Ascending aorta (tissue), 2 donors: Measurements from ENCODE around the gene DARS1. TPM values are rescaled to one million over a fixed set of nuclear protein-coding genes. Genes with fewer than 3 reads are reported as not detected.

Source experiments
- DNase-seq, 2 donors: peaks; one replicate each; pipeline ENCODE4 v3.0.0-alpha.2; 2019; ENCODE audit warnings: low spot score in 2 of 2
- H3K27ac ChIP-seq, 2 donors: fragments of 200-600 bp; sonication (generic); one replicate each; pipeline ENCODE4 v1.5.1; 2016 to 2017; ENCODE audit warnings: mild to moderate bottlenecking in 1 of 2
- H3K27me3 ChIP-seq: fragments of 200-600 bp; sonication (generic); one replicate; pipeline ENCODE4 v1.5.1; 2017
- H3K36me3 ChIP-seq, 2 donors: fragments of 200-600 bp; sonication (generic); one replicate each; pipeline ENCODE4 v1.5.1; 2016
- H3K4me1 ChIP-seq, 2 donors: fragments of 200-600 bp; sonication (generic); one replicate each; pipeline ENCODE4 v1.5.1; 2016 to 2017; ENCODE audit warnings: mild to moderate bottlenecking in 1 of 2
- H3K4me3 ChIP-seq, 2 donors: fragments of 200-600 bp; sonication (generic); one replicate each; pipeline ENCODE4 v1.5.1; 2016 to 2017; ENCODE audit warnings: mild to moderate bottlenecking in 1 of 2
- H3K9me3 ChIP-seq, 2 donors: fragments of 200-600 bp; sonication (generic); one replicate each; pipeline ENCODE4 v1.5.1; 2016
- intact Hi-C: fragments of 100-400 bp; cut with DNase I; formaldehyde crosslinking; loops from one replicate; pipeline ENCODE4 v1.15.1; 2023
- total RNA-seq: library from RNA; depleted of rRNA; stranded (reverse); fragments of >200 nt; gene quantifications from one replicate; pipeline ENCODE4 v1.1.0, GENCODE V29; 2016
- TF ChIP-seq, protein P1 (sequence below), 3 experiments: fragments of 200-600 bp in 2 of 3; fragments of 450-650 bp in 1 of 3; sonication (generic) in 2 of 3; IDR thresholded peaks; one replicate each; pipeline ENCODE4 v1.5.1; 2016 to 2019; ENCODE audit warnings: antibody characterized with exemption in 3 of 3, mild to moderate bottlenecking in 1 of 3, moderate library complexity in 1 of 3

DARS1 gene
- total RNA-seq, 1 donor from 2014 or later: 11.6 TPM

DNA sequence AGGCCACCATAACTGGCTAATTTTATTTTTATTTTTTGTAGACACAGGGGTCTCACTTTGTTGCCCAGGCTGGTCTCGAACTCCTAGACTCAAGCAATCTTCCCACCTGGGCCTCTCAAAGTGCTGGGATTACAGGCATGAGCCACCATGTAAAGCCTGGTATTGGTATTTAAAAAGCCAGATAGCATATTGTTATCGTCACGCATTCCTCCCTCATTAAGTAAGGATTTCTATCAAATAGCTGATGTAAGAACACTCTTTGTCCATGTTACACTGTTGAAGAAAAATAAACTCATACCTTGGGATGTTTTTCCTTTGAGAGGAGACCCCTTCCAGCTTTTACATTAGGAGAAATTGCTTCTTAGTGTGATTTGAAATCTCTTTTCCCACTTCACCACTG is 39.2 kb upstream of the DARS1 start:
- TF ChIP-seq, protein P1, sequence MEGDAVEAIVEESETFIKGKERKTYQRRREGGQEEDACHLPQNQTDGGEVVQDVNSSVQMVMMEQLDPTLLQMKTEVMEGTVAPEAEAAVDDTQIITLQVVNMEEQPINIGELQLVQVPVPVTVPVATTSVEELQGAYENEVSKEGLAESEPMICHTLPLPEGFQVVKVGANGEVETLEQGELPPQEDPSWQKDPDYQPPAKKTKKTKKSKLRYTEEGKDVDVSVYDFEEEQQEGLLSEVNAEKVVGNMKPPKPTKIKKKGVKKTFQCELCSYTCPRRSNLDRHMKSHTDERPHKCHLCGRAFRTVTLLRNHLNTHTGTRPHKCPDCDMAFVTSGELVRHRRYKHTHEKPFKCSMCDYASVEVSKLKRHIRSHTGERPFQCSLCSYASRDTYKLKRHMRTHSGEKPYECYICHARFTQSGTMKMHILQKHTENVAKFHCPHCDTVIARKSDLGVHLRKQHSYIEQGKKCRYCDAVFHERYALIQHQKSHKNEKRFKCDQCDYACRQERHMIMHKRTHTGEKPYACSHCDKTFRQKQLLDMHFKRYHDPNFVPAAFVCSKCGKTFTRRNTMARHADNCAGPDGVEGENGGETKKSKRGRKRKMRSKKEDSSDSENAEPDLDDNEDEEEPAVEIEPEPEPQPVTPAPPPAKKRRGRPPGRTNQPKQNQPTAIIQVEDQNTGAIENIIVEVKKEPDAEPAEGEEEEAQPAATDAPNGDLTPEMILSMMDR (IDR thresholded peaks at IDR 0.05): no peak
- no peaks in the 10 kb centered on the region for H3K27me3 ChIP-seq
- no peaks in the 10 kb centered on the region for H3K9me3 ChIP-seq
- H3K4me3 ChIP-seq: no peak overlapping the region
- no peaks in the 10 kb centered on the region for H3K4me1 ChIP-seq
- H3K27ac ChIP-seq: no peak overlapping the region
- H3K36me3 ChIP-seq: no peaks in the 10 kb centered on the region
- intact Hi-C loops: no loop called here
- no peak for DNase-seq

GRCh38 chr2:136024185-136024584 is 38.8 kb upstream of the DARS1 start:
- Histone ChIP-seq H3K4me3 (no peak overlapping the region), H3K4me1 (no peaks in the 10 kb centered on the region), H3K27me3 (no peaks in the 10 kb centered on the region), H3K36me3 (no peaks in the 10 kb centered on the region), H3K27ac (no peak overlapping the region), H3K9me3 (no peaks in the 10 kb centered on the region)
- intact Hi-C loops: no loop called here
- no peak for DNase-seq
- TF ChIP-seq, protein P1 (IDR thresholded peaks at IDR 0.05): no peak

- H3K36me3 ChIP-seq: no peaks in the 10 kb centered on the region
- intact Hi-C loops: no loop called here
- no peaks in the 10 kb centered on the region for H3K9me3 ChIP-seq
- no peaks in the 10 kb centered on the region for H3K4me1 ChIP-seq
- H3K27me3 ChIP-seq: no peaks in the 10 kb centered on the region
- no peak overlapping the region for H3K4me3 ChIP-seq
- H3K27ac ChIP-seq: no peak overlapping the region
- TF ChIP-seq, protein P1 (IDR thresholded peaks at IDR 0.05): no peak
- no peak for DNase-seq
Observed at GRCh38 chr2:136023416-136023815, 38.0 kb upstream of the DARS1 start.

- Histone ChIP-seq H3K4me1 (no peaks in the 10 kb centered on the region), H3K4me3 (no peak overlapping the region), H3K27me3 (no peaks in the 10 kb centered on the region), H3K27ac (no peak overlapping the region), H3K9me3 (no peaks in the 10 kb centered on the region), H3K36me3 (no peaks in the 10 kb centered on the region)
- intact Hi-C loops: no loop called here
- TF ChIP-seq, protein P1 (IDR thresholded peaks at IDR 0.05): no peak
- DNase-seq: no peak
Observed at GRCh38 chr2:136022396-136023146, 37.1 kb upstream of the DARS1 start.

- Histone ChIP-seq H3K9me3 (no peaks in the 10 kb centered on the region), H3K27ac (no peak overlapping the region), H3K4me1 (no peaks in the 10 kb centered on the region), H3K36me3 (no peaks in the 10 kb centered on the region), H3K27me3 (no peaks in the 10 kb centered on the region), H3K4me3 (no peak overlapping the region)
- TF ChIP-seq, protein P1 (IDR thresholded peaks at IDR 0.05): no peak
- intact Hi-C loops: no loop called here
- DNase-seq: no peak
Observed at GRCh38 chr2:136021976-136022375, 36.5 kb upstream of the DARS1 start.
